ACC112 (cell line): ENCODE measurements around the gene SLC5A6.

Source experiments
- H2AFZ ChIP-seq: fragments of 200-600 bp; sonication (generic); one replicate; pipeline ENCODE4 v1.6.0; 2017; ENCODE audit warnings: antibody characterized with exemption, low read length; ENCODE audit not compliant: unreplicated experiment
- H3K27ac ChIP-seq: fragments of 200-600 bp; sonication (generic); 2 replicates; pipeline ENCODE4 v1.5.1; 2014; ENCODE audit warnings: low read depth, mild to moderate bottlenecking, antibody characterized with exemption, low read length, moderate library complexity
- H3K27me3 ChIP-seq: fragments of 200-600 bp; sonication (generic); 2 replicates; pipeline ENCODE4 v1.6.1; 2014; ENCODE audit warnings: mild to moderate bottlenecking, antibody characterized with exemption, low read length, moderate library complexity, mixed read lengths; ENCODE audit not compliant: insufficient read depth
- H3K36me3 ChIP-seq: fragments of 200-600 bp; sonication (generic); 2 replicates; pipeline ENCODE4 v1.6.1; 2016; ENCODE audit warnings: mild to moderate bottlenecking, antibody characterized with exemption, low read length, moderate library complexity, mixed read lengths; ENCODE audit not compliant: insufficient read depth
- H3K4me1 ChIP-seq: fragments of 200-600 bp; sonication (generic); one replicate; pipeline ENCODE4 v1.6.1; 2016; ENCODE audit warnings: low read length, mixed read lengths; ENCODE audit not compliant: insufficient read depth, unreplicated experiment, control insufficient read depth
- H3K4me3 ChIP-seq: fragments of 200-600 bp; sonication (generic); 2 replicates; pipeline ENCODE4 v1.5.1; 2014; ENCODE audit warnings: mild to moderate bottlenecking, low read depth, low read length
- H3K79me2 ChIP-seq: fragments of 200-600 bp; sonication (generic); one replicate; pipeline ENCODE4 v1.6.0; 2016; ENCODE audit warnings: low read length; ENCODE audit not compliant: control insufficient read depth, unreplicated experiment, insufficient read depth

SLC5A6 gene

GRCh38 chr2:27152796-27153464, 59.1 kb downstream of the SLC5A6 start:
- no peaks in the 10 kb centered on the region for H3K27me3 ChIP-seq
- no peak overlapping the region for H3K27ac ChIP-seq

GRCh38 chr2:27152102-27152795, 59.8 kb downstream of the SLC5A6 start:
- H3K79me2 ChIP-seq = no peaks in the 10 kb centered on the region
- H2AFZ ChIP-seq = no peak overlapping the region
- H3K27ac ChIP-seq = no peak overlapping the region
- no peaks in the 10 kb centered on the region for H3K27me3 ChIP-seq
- H3K36me3 ChIP-seq = no peaks in the 10 kb centered on the region
- no peaks in the 10 kb centered on the region for H3K4me1 ChIP-seq
- no peak overlapping the region for H3K4me3 ChIP-seq

More at GRCh38 chr2:27152796-27153464, 59.1 kb downstream of the SLC5A6 start:
- H3K79me2 ChIP-seq = no peaks in the 10 kb centered on the region
- H3K4me3 ChIP-seq = no peak overlapping the region
- H3K36me3 ChIP-seq = no peaks in the 10 kb centered on the region
- H2AFZ ChIP-seq = no peak overlapping the region
- no peaks in the 10 kb centered on the region for H3K4me1 ChIP-seq

DNA sequence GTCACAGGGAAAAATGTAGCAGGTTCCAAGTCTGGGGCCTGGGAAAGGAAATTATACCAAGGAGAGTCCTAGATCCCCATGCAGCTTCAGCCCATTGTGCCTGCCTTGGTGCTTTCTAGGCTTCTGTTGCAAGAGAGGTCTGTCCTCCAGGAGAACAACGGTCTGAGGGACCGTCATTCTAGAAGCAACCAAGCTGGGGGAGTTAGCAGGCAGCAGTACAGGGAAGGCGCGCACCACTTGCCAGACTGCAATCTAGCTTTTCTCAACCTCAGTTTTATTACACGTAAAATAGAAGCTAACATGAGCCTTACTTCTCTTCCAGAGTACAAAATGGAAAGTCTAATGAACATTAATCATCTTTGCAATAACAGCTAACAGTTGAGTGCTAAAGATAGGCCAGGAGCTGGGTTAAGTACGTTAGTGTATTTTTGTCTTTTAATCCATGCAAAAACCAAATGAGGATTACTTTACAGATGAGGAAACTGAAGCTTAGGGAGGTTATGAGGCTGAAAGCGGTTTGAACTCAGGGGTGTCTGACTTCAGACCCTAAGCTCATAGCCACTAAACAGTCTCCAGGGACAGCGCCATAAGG, 61.3 kb downstream of the SLC5A6 start:
- Histone ChIP-seq H3K4me3 (no peak overlapping the region), H3K4me1 (no peaks in the 10 kb centered on the region), H3K79me2 (no peaks in the 10 kb centered on the region), H3K27ac (no peak overlapping the region), H3K27me3 (no peaks in the 10 kb centered on the region), H3K36me3 (no peaks in the 10 kb centered on the region), H2AFZ (no peak overlapping the region)
